Nucleus accumbens (tissue), 56 donors: Measurements from ENCODE around the gene REM1.

ENCODE experiments used
- DNase-seq, 56 donors: peaks; one replicate each; lab custom pipeline; 2025; lab: John Stamatoyannopoulos, UW

The REM1 gene

GRCh38 chr20:31484001-31484400 lies 8.9 kb downstream of the REM1 start:
- no peak for DNase-seq

- no peak for DNase-seq
Measured at GRCh38 chr20:31485450-31486339, 10.6 kb downstream of the REM1 start.

- DNase-seq = no peak
Measured at GRCh38 chr20:31488115-31488514, 13.0 kb downstream of the REM1 start.

GRCh38 chr20:31489152-31489551 lies 14.1 kb downstream of the REM1 start:
- DNase-seq = no peak

- no peak for DNase-seq
Measured at GRCh38 chr20:31490752-31491151, 15.7 kb downstream of the REM1 start.

GRCh38 chr20:31494131-31494530 lies 19.0 kb downstream of the REM1 start:
- no peak for DNase-seq

GRCh38 chr20:31496761-31497295 lies 21.7 kb downstream of the REM1 start:
- no peak for DNase-seq

- no peak for DNase-seq
Measured at GRCh38 chr20:31497838-31498540, 22.9 kb downstream of the REM1 start.

GRCh38 chr20:31500527-31500926 lies 25.4 kb downstream of the REM1 start:
- DNase-seq = no peak

GRCh38 chr20:31502884-31503673 lies 28.0 kb downstream of the REM1 start:
- DNase-seq = peak in 48 of 56 donors; percentile 7 to 85 (median 51)

GRCh38 chr20:31505903-31506302 lies 30.8 kb downstream of the REM1 start:
- DNase-seq = no peak

GRCh38 chr20:31508517-31509244 lies 33.6 kb downstream of the REM1 start:
- DNase-seq = no peak

- DNase-seq = peak; percentile 48 to 93 (median 84)
Measured at GRCh38 chr20:31514154-31515071, 39.3 kb downstream of the REM1 start, which contains the start of gene HM13. TSS of gene HM13 (plus strand) at chr20:31514442. CDS start at chr20:31514552, 110 bp downstream.

- no peak for DNase-seq
Measured at GRCh38 chr20:31515072-31515774, 40.1 kb downstream of the REM1 start.

GRCh38 chr20:31515775-31516107 lies 40.7 kb downstream of the REM1 start:
- DNase-seq = no peak

GRCh38 chr20:31516166-31516565 lies 41.1 kb downstream of the REM1 start:
- DNase-seq = peak in 1 of 56 donors; percentile 15

- no peak for DNase-seq
Measured at GRCh38 chr20:31516651-31517050, 41.6 kb downstream of the REM1 start.

- DNase-seq = peak in 5 of 56 donors; percentile 4 to 13 (median 11)
Measured at GRCh38 chr20:31517373-31517772, 42.3 kb downstream of the REM1 start.
